Liver (tissue), 3 donors: ENCODE results near the gene CCT7.
A peak's percentile ranks its signal among the peaks of the same experiment; 100 is the strongest.

Experiments used
- CTCF ChIP-seq: fragments of 150-350 bp; IDR thresholded peaks from 2 replicates; pipeline ENCODE4 v1.5.1; 2017; ENCODE audit warnings: improper control_type of control experiment, low read depth, low read length; ENCODE audit not compliant: missing input control
- HNF4A ChIP-seq, 2 donors: conservative IDR thresholded peaks; 2 replicates each; pipeline ENCODE4 v1.6.1; 2016; ENCODE audit warnings: antibody characterized with exemption in 2 of 2, mild to moderate bottlenecking in 2 of 2
- HNF4G ChIP-seq: IDR thresholded peaks from 2 replicates; pipeline ENCODE4 v1.6.1; 2016; ENCODE audit warnings: antibody characterized with exemption
- MAX ChIP-seq: IDR thresholded peaks from 2 replicates; pipeline ENCODE4 v1.6.1; 2016; ENCODE audit warnings: antibody characterized with exemption
- RXRA ChIP-seq, 2 donors: IDR thresholded peaks; 2 replicates each; pipeline ENCODE4 v1.6.1; 2017 to 2018; ENCODE audit warnings: antibody characterized with exemption in 2 of 2, mild to moderate bottlenecking in 1 of 2
- YY1 ChIP-seq: IDR thresholded peaks from 2 replicates; pipeline ENCODE4 v1.6.1; 2016; ENCODE audit warnings: antibody characterized with exemption, mild to moderate bottlenecking
- donor health status: healthy.
- donor health status: healthy.

GRCh38 chr2:73260338-73260984 is 26.4 kb downstream of the CCT7 start:
- TF ChIP-seq HNF4A (conservative IDR thresholded peaks at IDR 0.05) (no peak), HNF4G (no peak), CTCF (peak; percentile 36), MAX (no peak), RXRA (IDR thresholded peaks at IDR 0.05) (no peak), YY1 (no peak)
